Ovary (tissue), 9 donors: ENCODE data around the gene TYMP. TPM values are rescaled to one million over a fixed set of nuclear protein-coding genes. Genes with fewer than 3 reads are reported as not detected.

Experiments
- DNase-seq, 5 donors: peaks; one replicate each; pipeline ENCODE4 v3.0.0-alpha.2; 2019 to 2020
- H3K27ac ChIP-seq, 2 donors: fragments of 200-600 bp; one replicate each; pipeline versions ENCODE4 v1.5.1 to v1.8.0; 2019 to 2022
- H3K27me3 ChIP-seq: fragments of 200-600 bp; one replicate; pipeline ENCODE4 v1.8.0; 2022
- H3K36me3 ChIP-seq: fragments of 200-600 bp; sonication (generic); one replicate; pipeline ENCODE4 v1.5.1; 2019
- H3K4me1 ChIP-seq: one replicate; pipeline ENCODE4 v1.8.1; 2013; ENCODE audit warnings: mild to moderate bottlenecking, moderate library complexity; ENCODE audit not compliant: insufficient read depth
- H3K4me3 ChIP-seq: fragments of 200-600 bp; sonication (generic); one replicate; pipeline ENCODE4 v1.5.1; 2017
- H3K9me3 ChIP-seq, 2 donors: fragments of 200-600 bp in 1 of 2; sonication (generic) in 1 of 2; one replicate each; pipeline versions ENCODE4 v1.5.1 to v1.8.1; 2013 to 2019; ENCODE audit warnings: mild to moderate bottlenecking in 1 of 2, moderate library complexity in 1 of 2
- CTCF ChIP-seq, 3 donors: fragments of 450-650 bp in 2 of 3; fragments of 200-600 bp in 1 of 3; IDR thresholded peaks; one replicate each; pipeline versions ENCODE4 v1.5.1 to v1.8.0; 2016 to 2022; ENCODE audit warnings: antibody characterized with exemption in 3 of 3, mild to moderate bottlenecking in 1 of 3
- EP300 ChIP-seq: sonication (generic); formaldehyde crosslinking; IDR thresholded peaks from one replicate; pipeline ENCODE4 v1.6.1; 2017; ENCODE audit warnings: antibody characterized with exemption
- POLR2A ChIP-seq: fragments of 450-650 bp; IDR thresholded peaks from one replicate; pipeline ENCODE4 v1.6.1; 2017; ENCODE audit warnings: antibody characterized with exemption, mild to moderate bottlenecking, moderate library complexity
- WGBS, 3 donors: extraction: QIAGEN DNeasy Blood & Tissue Kit in 1 of 3; methylation state at CpG; one replicate each; pipeline versions ENCODE4 v1.1.5 to v1.1.7; 2013 to 2017; 5-methylcytosine and 5-hydroxymethylcytosine counted together
- intact Hi-C, 4 donors: fragments of 100-400 bp; cut with DNase I; formaldehyde crosslinking; loops; one replicate each; pipeline versions ENCODE4 v1.11.0 to v1.15.1; 2022 to 2023
- polyA plus RNA-seq, 2 donors: library from polyadenylated mRNA; stranded (reverse); fragments of 200-250 nt in 1 of 2; fragments of 350-450 nt in 1 of 2; fragmentation: Illumina TruSeq in 1 of 2; extraction: RNeasy Lipid Tissue Mini Kit (QIAGEN cat#74804) in 1 of 2; gene quantifications; one replicate each; pipeline ENCODE4 v1.2.3, GENCODE V29; 2013 to 2014
- total RNA-seq, 7 donors: library from RNA; depleted of rRNA in 2 of 7; stranded (reverse); fragments of >200 nt in 2 of 7; fragmentation: NEBNext Ultra II Directional in 3 of 7; extraction: Animal tissue kit (Norgen Biotek cat#: 25700) in 3 of 7; gene quantifications; one replicate each; pipeline versions ENCODE4 v1.1.0 to v1.2.4, GENCODE V29; 2016 to 2023
- donor health status: DM: no; HTN: no; CAD: no; lungs with moderate emphysema.
- donor health status: DM: no; HTN: no; CAD: no.
- donor health status: Bipolar disorder and iron deficiency.
- donor health status: DM: yes; HTN: yes; CAD: no.
- donor health status: DM: no; HTN: no; CAD: no.
- donor health status: DM: yes; HTN: yes; CAD: no.

The TYMP gene
- total and polyA plus RNA-seq, 9 donors, result 2.7 to 72.4 (median 14.8) TPM

- TF ChIP-seq POLR2A, result no peak
- no peak for TF ChIP-seq EP300
- no peak for TF ChIP-seq CTCF (IDR thresholded peaks at IDR 0.05)
- WGBS, 3 donors, result 76 to 83% (median 80%) methylated on average over 18 of the region's 18 CpGs
- Histone ChIP-seq H3K36me3 (no peaks in the 10 kb centered on the region), H3K4me1 (peaks cover 12% of the 10 kb centered on the region), H3K9me3 (no peaks in the 10 kb centered on the region), H3K27ac (no peak overlapping the region), H3K4me3 (no peak overlapping the region), H3K27me3 (no peaks in the 10 kb centered on the region)
- intact Hi-C loops, result no loop called here
- no peak for DNase-seq
These were observed 47.2 kb upstream of the TYMP start for GRCh38 chr22:50576806-50577696.

- DNase-seq, result no peak
These were observed 46.3 kb upstream of the TYMP start for GRCh38 chr22:50576070-50576469.

GRCh38 chr22:50575426-50575941 lies 45.7 kb upstream of the TYMP start:
- Histone ChIP-seq H3K4me1 (peaks cover 9% of the 10 kb centered on the region), H3K27ac (no peak overlapping the region), H3K9me3 (no peaks in the 10 kb centered on the region), H3K27me3 (no peaks in the 10 kb centered on the region), H3K36me3 (no peaks in the 10 kb centered on the region), H3K4me3 (no peak overlapping the region)
- WGBS, 3 donors, result 72 to 80% (median 77%) methylated on average over 8 of the region's 8 CpGs
- DNase-seq, result no peak
- intact Hi-C loops, result no loop called here
- TF ChIP-seq EP300 (no peak), CTCF (IDR thresholded peaks at IDR 0.05) (no peak), POLR2A (no peak)

More at GRCh38 chr22:50576070-50576469, 46.3 kb upstream of the TYMP start:
- Histone ChIP-seq H3K36me3 (no peaks in the 10 kb centered on the region), H3K4me3 (no peak overlapping the region), H3K27ac (no peak overlapping the region), H3K9me3 (no peaks in the 10 kb centered on the region), H3K27me3 (no peaks in the 10 kb centered on the region), H3K4me1 (peaks cover 9% of the 10 kb centered on the region)
- TF ChIP-seq CTCF (IDR thresholded peaks at IDR 0.05), result no peak
- TF ChIP-seq POLR2A, result no peak
- TF ChIP-seq EP300, result no peak
- intact Hi-C loops, result no loop called here
- 42 to 54% (median 48%) methylated on average over 5 of the region's 5 CpGs for WGBS, 3 donors

DNA sequence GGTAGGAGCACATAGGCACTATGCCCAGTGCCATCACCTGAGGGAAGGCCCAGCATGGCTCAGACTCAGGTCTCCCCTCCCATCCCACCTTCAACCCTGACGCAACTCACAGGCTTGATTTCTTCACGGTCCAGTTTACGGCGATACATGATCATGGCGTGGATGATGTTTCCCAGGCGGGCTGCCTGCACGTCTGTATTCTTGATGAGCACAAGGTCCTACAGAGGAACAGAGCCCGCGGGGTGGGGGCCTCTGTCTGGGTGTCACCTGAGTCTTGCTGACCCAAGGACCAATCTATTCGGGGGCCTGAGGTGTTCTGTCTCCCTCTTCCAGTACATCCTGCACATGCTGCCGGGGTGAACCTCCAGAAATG lies 44.6 kb upstream of the TYMP start:
- DNase-seq, result no peak
- WGBS, 3 donors, result 84 to 89% (median 87%) methylated on average over 11 of the region's 11 CpGs
- no peak overlapping the region for H3K4me3 ChIP-seq
- no peaks in the 10 kb centered on the region for H3K9me3 ChIP-seq
- TF ChIP-seq CTCF (IDR thresholded peaks at IDR 0.05) (no peak), EP300 (no peak), POLR2A (no peak)
- intact Hi-C loops, result no loop called here
- H3K4me1 ChIP-seq, result peaks cover 9% of the 10 kb centered on the region
- no peaks in the 10 kb centered on the region for H3K27me3 ChIP-seq
- H3K27ac ChIP-seq, result no peak overlapping the region
- H3K36me3 ChIP-seq, result no peaks in the 10 kb centered on the region
